Measurements from ENCODE around the gene LYZL2. TPM values are rescaled to one million over a fixed set of nuclear protein-coding genes. Genes with fewer than 3 reads are reported as not detected.
"Not testable (repeated sequence)": the region's sequence is repeated elsewhere in the genome, so short reads cannot be mapped to it uniquely, and the experiment has no call there.

The LYZL2 gene
- polyA plus RNA-seq, 1 experiment: not detected

DNA sequence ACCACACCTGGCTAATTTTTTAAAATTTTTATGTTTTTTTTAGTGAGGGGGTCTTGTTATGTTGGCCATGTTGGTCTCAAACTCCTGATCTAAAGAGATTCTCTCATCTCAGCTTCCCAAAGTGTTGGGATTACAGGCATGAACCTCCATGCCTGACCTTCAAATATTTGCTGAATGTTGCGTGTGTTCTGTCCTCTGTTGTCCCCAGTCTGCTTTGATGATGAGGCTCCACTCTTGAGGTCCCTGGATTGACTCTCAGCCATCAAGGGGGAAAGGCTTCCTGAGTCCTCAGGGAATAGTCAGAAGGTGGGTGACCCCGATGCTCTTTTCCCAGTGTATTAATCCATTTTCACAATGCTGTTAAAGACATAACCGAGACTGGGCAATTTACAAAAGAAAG, 26.0 kb downstream of the LYZL2 start:
- ChIA-PET CTCF (interaction anchor here (6.0 kb wide), 1 partner anchor 12 kb away, joined by 51 read pairs; no protein-coding TSS in a partner anchor), POLR2A (no interaction called here)
- no peak for DNase-seq (ENCODE audit: low read depth, low spot score)
- TF ChIP-seq CTCF (IDR thresholded peaks at IDR 0.05; ENCODE audit: low read depth, low read length): no peak
- no peak overlapping the region for H3K27ac ChIP-seq (ENCODE audit: low read depth, low read length)
- H3K4me3 ChIP-seq (ENCODE audit: low read depth, low read length): no peak overlapping the region
- peaks cover 2% of the 10 kb centered on the region for H3K27me3 ChIP-seq (ENCODE audit: control insufficient read depth, insufficient read depth, low read length)
- H3K9me3 ChIP-seq (ENCODE audit: control insufficient read depth, insufficient read depth, low read length): no peaks in the 10 kb centered on the region; the same call in 1 of the 2 replicates

DNA sequence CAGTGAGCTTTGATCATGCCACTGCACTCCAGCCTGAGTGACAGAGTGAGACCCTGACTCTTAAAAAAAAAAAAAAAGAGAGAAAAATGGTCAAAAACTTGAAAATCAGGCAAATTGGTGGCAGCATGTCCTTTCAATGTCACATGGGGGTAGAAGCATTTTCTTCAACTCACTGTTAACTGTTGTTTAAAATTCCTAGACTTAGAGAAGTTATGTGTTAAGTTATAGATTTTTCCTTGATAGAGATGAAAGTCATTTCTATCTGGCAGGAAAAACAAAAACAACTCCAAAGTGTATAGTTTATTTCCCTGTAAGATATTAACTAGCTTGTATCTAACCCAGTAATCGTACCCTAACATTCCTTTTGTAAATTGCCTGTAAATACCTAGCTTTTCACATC, 26.8 kb downstream of the LYZL2 start:
- DNase-seq (ENCODE audit: low read depth, low spot score): no peak
- CTCF ChIA-PET: interaction anchor here (0.9 to 6.0 kb wide), 3 partner anchors 11 to 37 kb away, joined by 4 to 51 read pairs (median 7); no protein-coding TSS in a partner anchor
- Histone ChIP-seq H3K27ac (ENCODE audit: low read depth, low read length) (no peak overlapping the region), H3K4me3 (ENCODE audit: low read depth, low read length) (no peak overlapping the region), H3K9me3 (ENCODE audit: control insufficient read depth, insufficient read depth, low read length) (no peaks in the 10 kb centered on the region; the same call in 1 of the 2 replicates), H3K27me3 (ENCODE audit: control insufficient read depth, insufficient read depth, low read length) (peaks cover 2% of the 10 kb centered on the region)
- POLR2A ChIA-PET: no interaction called here
- TF ChIP-seq CTCF (IDR thresholded peaks at IDR 0.05; ENCODE audit: low read depth, low read length): no peak

- no peak for DNase-seq (ENCODE audit: low read depth, low spot score)
- Histone ChIP-seq H3K27ac (ENCODE audit: low read depth, low read length) (no peak overlapping the region), H3K27me3 (ENCODE audit: control insufficient read depth, insufficient read depth, low read length) (peaks cover 5% of the 10 kb centered on the region), H3K9me3 (ENCODE audit: control insufficient read depth, insufficient read depth, low read length) (no peaks in the 10 kb centered on the region; the same call in 1 of the 2 replicates), H3K4me3 (ENCODE audit: low read depth, low read length) (no peak overlapping the region)
- ChIA-PET CTCF (interaction anchor here (0.6 to 1.5 kb wide), 4 partner anchors 9 to 208 kb away, joined by 4 to 8 read pairs (median 4); no protein-coding TSS in a partner anchor), POLR2A (no interaction called here)
- TF ChIP-seq CTCF (IDR thresholded peaks at IDR 0.05; ENCODE audit: low read depth, low read length): no peak
Measured at GRCh38 chr10:30600005-30600404, 29.5 kb downstream of the LYZL2 start.

GRCh38 chr10:30598105-30598776, 31.3 kb downstream of the LYZL2 start:
- TF ChIP-seq CTCF (IDR thresholded peaks at IDR 0.05; ENCODE audit: low read depth, low read length): no peak
- ChIA-PET POLR2A (no interaction called here), CTCF (no interaction called here)
- H3K9me3 ChIP-seq (ENCODE audit: control insufficient read depth, insufficient read depth, low read length): no peaks in the 10 kb centered on the region
- no peak overlapping the region for H3K27ac ChIP-seq (ENCODE audit: low read depth, low read length)
- DNase-seq (ENCODE audit: low read depth, low spot score): no peak
- H3K27me3 ChIP-seq (ENCODE audit: control insufficient read depth, insufficient read depth, low read length): peaks cover 16% of the 10 kb centered on the region
- no peak overlapping the region for H3K4me3 ChIP-seq (ENCODE audit: low read depth, low read length)

DNA sequence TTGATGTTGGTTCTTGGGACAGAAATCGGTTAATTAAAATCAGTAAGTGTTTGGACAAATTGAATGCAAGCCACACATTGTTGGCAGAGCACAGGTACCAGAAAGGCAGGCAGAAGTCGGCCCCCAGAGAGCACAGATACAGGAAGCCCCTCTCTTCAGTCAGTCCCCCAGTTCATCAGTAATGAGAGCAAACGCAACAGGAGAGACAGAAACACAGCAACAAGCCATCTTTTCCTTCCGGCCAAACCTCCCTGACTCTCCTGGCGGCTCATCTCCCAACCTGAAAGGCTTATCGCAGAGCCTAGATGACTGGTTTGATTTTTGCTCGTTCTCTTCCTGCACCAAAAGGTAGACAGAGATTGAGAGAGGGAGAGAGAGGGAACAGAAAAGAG, 32.1 kb downstream of the LYZL2 start:
- H3K27ac ChIP-seq (ENCODE audit: low read depth, low read length); H3K9me3 ChIP-seq (ENCODE audit: control insufficient read depth, insufficient read depth, low read length); CTCF ChIA-PET; DNase-seq (ENCODE audit: low read depth, low spot score); H3K4me3 ChIP-seq (ENCODE audit: low read depth, low read length); POLR2A ChIA-PET: not testable (repeated sequence)
- peaks cover 18% of the 10 kb centered on the region for H3K27me3 ChIP-seq (ENCODE audit: control insufficient read depth, insufficient read depth, low read length)

- DNase-seq (ENCODE audit: low read depth, low spot score); H3K27ac ChIP-seq (ENCODE audit: low read depth, low read length); H3K9me3 ChIP-seq (ENCODE audit: control insufficient read depth, insufficient read depth, low read length); POLR2A ChIA-PET; H3K4me3 ChIP-seq (ENCODE audit: low read depth, low read length): not testable (repeated sequence)
- peaks cover 18% of the 10 kb centered on the region for H3K27me3 ChIP-seq (ENCODE audit: control insufficient read depth, insufficient read depth, low read length)
- CTCF ChIA-PET: interaction anchor here (0.6 to 1.1 kb wide), 2 partner anchors 15 to 183 kb away, joined by 3 to 5 read pairs; no protein-coding TSS in a partner anchor
Measured at GRCh38 chr10:30596493-30597432, 32.8 kb downstream of the LYZL2 start.

Data from AG04450 (cell line).